ENCODE measurements around the gene SERPINB7.

DNA sequence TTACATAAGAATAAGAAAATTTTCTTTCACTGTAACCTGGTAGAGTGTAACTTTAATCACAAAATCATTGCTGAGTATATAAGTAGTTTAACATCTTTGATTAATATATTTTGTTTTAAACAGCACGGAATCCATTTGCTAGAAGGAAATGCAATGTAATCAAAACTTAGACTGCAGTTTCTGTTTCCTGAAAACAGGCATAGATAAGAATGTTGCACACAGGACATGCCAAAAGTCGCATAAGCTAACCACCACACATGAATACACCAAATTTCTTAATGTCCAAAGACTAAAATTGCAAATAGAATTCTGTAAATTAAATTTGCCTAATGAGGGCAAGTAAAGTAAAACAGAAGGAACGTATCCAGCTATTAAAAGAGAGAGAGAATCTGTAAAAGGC lies 61.2 kb downstream of the SERPINB7 start:
- TF ChIP-seq, protein P1, sequence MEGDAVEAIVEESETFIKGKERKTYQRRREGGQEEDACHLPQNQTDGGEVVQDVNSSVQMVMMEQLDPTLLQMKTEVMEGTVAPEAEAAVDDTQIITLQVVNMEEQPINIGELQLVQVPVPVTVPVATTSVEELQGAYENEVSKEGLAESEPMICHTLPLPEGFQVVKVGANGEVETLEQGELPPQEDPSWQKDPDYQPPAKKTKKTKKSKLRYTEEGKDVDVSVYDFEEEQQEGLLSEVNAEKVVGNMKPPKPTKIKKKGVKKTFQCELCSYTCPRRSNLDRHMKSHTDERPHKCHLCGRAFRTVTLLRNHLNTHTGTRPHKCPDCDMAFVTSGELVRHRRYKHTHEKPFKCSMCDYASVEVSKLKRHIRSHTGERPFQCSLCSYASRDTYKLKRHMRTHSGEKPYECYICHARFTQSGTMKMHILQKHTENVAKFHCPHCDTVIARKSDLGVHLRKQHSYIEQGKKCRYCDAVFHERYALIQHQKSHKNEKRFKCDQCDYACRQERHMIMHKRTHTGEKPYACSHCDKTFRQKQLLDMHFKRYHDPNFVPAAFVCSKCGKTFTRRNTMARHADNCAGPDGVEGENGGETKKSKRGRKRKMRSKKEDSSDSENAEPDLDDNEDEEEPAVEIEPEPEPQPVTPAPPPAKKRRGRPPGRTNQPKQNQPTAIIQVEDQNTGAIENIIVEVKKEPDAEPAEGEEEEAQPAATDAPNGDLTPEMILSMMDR (IDR thresholded peaks at IDR 0.05; ENCODE audit: borderline replicate concordance, extremely low read depth, low read length, poor library complexity, severe bottlenecking) = no peak
- no peak for TF ChIP-seq EZH2 (IDR thresholded peaks at IDR 0.05; ENCODE audit: borderline replicate concordance, low read depth, low read length, severe bottlenecking)

All from DND-41 (cell line).